ENCODE data around the gene ADAMTS13. TPM values are rescaled to one million over a fixed set of nuclear protein-coding genes. Genes with fewer than 3 reads are reported as not detected.

The ADAMTS13 gene
- total RNA-seq, 1 donor from 2014 or later = 2.2 TPM

GRCh38 chr9:133472277-133472645, 50.1 kb downstream of the ADAMTS13 start:
- no peak for DNase-seq

- no peak for DNase-seq
Measured at GRCh38 chr9:133472753-133473378, 50.7 kb downstream of the ADAMTS13 start.

- DNase-seq = no peak
Measured at GRCh38 chr9:133473743-133474142, 51.6 kb downstream of the ADAMTS13 start.

GRCh38 chr9:133474215-133474614, 52.0 kb downstream of the ADAMTS13 start:
- DNase-seq = no peak

- no peak for DNase-seq
Measured at GRCh38 chr9:133474853-133475252, 52.7 kb downstream of the ADAMTS13 start.

GRCh38 chr9:133475292-133476012, 53.3 kb downstream of the ADAMTS13 start:
- no peak for DNase-seq

- no peak for DNase-seq
Measured at GRCh38 chr9:133476036-133476931, 54.1 kb downstream of the ADAMTS13 start.

- no peak for DNase-seq
Measured at GRCh38 chr9:133476941-133477340, 54.8 kb downstream of the ADAMTS13 start.

GRCh38 chr9:133477461-133477860, 55.3 kb downstream of the ADAMTS13 start:
- DNase-seq = no peak

- DNase-seq = no peak
Measured at GRCh38 chr9:133477992-133478850, 56.1 kb downstream of the ADAMTS13 start.

GRCh38 chr9:133478851-133479711, 56.9 kb downstream of the ADAMTS13 start, which contains the start of gene SLC2A6:
Gene SLC2A6, minus strand, starts transcription at chr9:133479099. Its CDS starts 40 bp downstream, at chr9:133479059.
- peak; percentile 86 for DNase-seq

- no peak for DNase-seq
Measured at GRCh38 chr9:133483611-133484010, 61.4 kb downstream of the ADAMTS13 start.

- DNase-seq = no peak
Measured at GRCh38 chr9:133484671-133485437, 62.7 kb downstream of the ADAMTS13 start.

GRCh38 chr9:133485531-133486260, 63.5 kb downstream of the ADAMTS13 start:
- DNase-seq = no peak

GRCh38 chr9:133487331-133487725, 65.2 kb downstream of the ADAMTS13 start:
- DNase-seq = no peak

GRCh38 chr9:133488686-133489252, 66.6 kb downstream of the ADAMTS13 start:
- no peak for DNase-seq

GRCh38 chr9:133489253-133490190, 67.4 kb downstream of the ADAMTS13 start:
- DNase-seq = no peak

GRCh38 chr9:133490201-133490681, 68.1 kb downstream of the ADAMTS13 start:
- no peak for DNase-seq
